BJ (cell line): ENCODE measurements around the gene GAREM2. TPM values are rescaled to one million over a fixed set of nuclear protein-coding genes. Genes with fewer than 3 reads are reported as not detected.

Source experiments
- CTCF ChIA-PET: fragments of 350-600 bp; formaldehyde crosslinking; extraction: SDS; loops from one replicate; lab custom pipeline; 2021; ENCODE audit warnings: antibody characterized with exemption, inconsistent platforms; lab: Yijun Ruan, JAX
- POLR2A ChIA-PET: fragments of 300-600 bp; sonication (Branson Sonifier 250); formaldehyde crosslinking; extraction: SDS; loops from one replicate; lab custom pipeline; 2021; ENCODE audit warnings: antibody characterized with exemption; lab: Charles Lee
- DNase-seq: peaks from one replicate; pipeline ENCODE4 v3.0.0-alpha.2; 2011; ENCODE audit warnings: low read depth
- H3K27me3 ChIP-seq: 2 replicates; pipeline ENCODE4 v1.6.0; 2011; ENCODE audit warnings: low read length; ENCODE audit not compliant: control insufficient read depth, insufficient read depth
- H3K36me3 ChIP-seq: 2 replicates; pipeline ENCODE4 v1.5.1; 2011; ENCODE audit warnings: low read length; ENCODE audit not compliant: control insufficient read depth, insufficient read depth
- H3K4me3 ChIP-seq: 2 replicates; pipeline ENCODE4 v1.5.1; 2011; ENCODE audit warnings: low read depth, mild to moderate bottlenecking, control low read depth, low read length
- polyA plus RNA-seq: library from polyadenylated mRNA; depleted of rRNA; stranded (reverse); fragments of >200 nt; gene quantifications from 2 replicates; pipeline ENCODE4 v1.2.3, GENCODE V29; 2011
- TF ChIP-seq, protein P1 (sequence below): IDR thresholded peaks from 2 replicates; pipeline ENCODE4 v1.5.1; 2011; ENCODE audit warnings: low read depth, mild to moderate bottlenecking, control low read depth, inconsistent platforms, low read length, moderate library complexity; ENCODE audit not compliant: insufficient read depth

The GAREM2 gene
- polyA plus RNA-seq, 1 experiment: 2.3 TPM

DNA sequence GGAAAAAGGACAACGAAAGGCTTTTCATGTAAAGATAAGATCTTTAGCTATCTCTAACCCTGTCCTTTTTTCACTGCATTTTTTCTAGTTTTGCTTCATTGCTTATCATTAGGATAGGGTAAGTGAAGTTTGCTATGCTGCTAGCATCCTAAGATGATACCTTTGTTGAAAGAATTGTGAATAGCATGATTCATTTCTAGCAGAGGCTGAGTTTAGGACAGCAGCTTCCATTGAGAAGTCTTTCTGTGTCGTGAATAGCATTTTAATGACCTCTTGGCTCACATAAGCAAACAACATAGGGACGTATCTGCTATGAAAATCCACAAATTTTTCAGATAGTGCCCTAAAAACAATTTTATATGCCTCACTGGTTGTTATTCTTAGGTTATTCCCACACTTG, 36.4 kb upstream of the GAREM2 start:
- peaks cover 3% of the 10 kb centered on the region; the same call in 1 of the 2 replicates for H3K36me3 ChIP-seq
- no peaks in the 10 kb centered on the region for H3K27me3 ChIP-seq
- CTCF ChIA-PET: interaction anchor here (0.8 to 1.3 kb wide), 3 partner anchors 9 to 157 kb away, joined by 3 to 5 read pairs (median 3); no protein-coding TSS in a partner anchor
- POLR2A ChIA-PET: interaction anchor here (0.7 kb wide), 1 partner anchor 14 kb away, joined by 3 read pairs; no protein-coding TSS in a partner anchor
- H3K4me3 ChIP-seq: no peak overlapping the region
- no peak for DNase-seq
- TF ChIP-seq, protein P1, sequence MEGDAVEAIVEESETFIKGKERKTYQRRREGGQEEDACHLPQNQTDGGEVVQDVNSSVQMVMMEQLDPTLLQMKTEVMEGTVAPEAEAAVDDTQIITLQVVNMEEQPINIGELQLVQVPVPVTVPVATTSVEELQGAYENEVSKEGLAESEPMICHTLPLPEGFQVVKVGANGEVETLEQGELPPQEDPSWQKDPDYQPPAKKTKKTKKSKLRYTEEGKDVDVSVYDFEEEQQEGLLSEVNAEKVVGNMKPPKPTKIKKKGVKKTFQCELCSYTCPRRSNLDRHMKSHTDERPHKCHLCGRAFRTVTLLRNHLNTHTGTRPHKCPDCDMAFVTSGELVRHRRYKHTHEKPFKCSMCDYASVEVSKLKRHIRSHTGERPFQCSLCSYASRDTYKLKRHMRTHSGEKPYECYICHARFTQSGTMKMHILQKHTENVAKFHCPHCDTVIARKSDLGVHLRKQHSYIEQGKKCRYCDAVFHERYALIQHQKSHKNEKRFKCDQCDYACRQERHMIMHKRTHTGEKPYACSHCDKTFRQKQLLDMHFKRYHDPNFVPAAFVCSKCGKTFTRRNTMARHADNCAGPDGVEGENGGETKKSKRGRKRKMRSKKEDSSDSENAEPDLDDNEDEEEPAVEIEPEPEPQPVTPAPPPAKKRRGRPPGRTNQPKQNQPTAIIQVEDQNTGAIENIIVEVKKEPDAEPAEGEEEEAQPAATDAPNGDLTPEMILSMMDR: no peak

DNA sequence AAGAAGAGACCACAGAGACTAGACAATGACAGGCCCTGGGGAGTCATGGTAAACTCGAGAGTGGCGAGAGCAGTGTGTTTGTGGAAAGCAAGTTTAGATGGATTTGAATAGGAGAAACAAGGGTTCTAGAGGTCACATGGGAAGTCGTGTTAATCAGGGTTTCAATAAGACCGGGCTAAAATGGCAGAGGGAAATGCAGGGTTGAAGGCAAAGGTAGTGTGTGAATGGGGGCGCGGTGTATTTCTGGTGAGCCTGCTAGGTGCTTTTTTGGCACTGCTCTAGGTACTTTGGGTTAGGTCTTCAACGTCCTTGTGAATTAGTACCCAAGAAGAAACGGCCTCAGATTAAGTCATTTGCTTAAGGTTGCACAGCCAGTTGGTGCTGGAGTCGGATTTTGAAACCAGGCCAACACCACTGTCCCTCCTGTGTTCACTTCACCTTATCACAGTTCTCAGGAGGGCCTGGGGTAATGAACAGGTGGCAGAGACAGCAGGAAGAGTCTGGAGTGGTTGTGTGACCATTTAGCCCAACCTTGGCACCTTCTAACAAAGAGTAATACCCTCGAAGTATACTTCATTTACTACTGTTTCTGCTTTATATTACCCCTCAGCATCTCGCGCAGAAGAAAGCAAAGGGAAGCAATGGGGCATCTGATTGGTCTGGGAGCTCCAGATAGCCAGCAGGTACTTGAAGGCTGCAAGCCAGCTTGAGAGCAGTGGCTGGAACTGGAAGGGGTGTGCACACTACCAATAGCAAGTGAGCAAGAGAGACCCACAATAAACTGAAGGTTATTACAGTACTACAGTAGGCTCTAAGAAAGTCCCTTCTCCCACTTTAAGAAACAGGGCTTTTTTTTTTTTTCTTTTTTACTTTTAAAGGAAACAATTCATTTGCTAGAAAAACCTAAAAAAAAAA, 33.4 kb upstream of the GAREM2 start:
- H3K27me3 ChIP-seq: no peaks in the 10 kb centered on the region
- no peak for DNase-seq
- H3K36me3 ChIP-seq: peaks cover 2% of the 10 kb centered on the region; the same call in 1 of the 2 replicates
- H3K4me3 ChIP-seq: no peak overlapping the region
- ChIA-PET POLR2A (no interaction called here), CTCF (interaction anchor here (0.7 kb wide), 1 partner anchor 1215 kb away, joined by 4 read pairs; no protein-coding TSS in a partner anchor)
- TF ChIP-seq, protein P1: no peak

DNA sequence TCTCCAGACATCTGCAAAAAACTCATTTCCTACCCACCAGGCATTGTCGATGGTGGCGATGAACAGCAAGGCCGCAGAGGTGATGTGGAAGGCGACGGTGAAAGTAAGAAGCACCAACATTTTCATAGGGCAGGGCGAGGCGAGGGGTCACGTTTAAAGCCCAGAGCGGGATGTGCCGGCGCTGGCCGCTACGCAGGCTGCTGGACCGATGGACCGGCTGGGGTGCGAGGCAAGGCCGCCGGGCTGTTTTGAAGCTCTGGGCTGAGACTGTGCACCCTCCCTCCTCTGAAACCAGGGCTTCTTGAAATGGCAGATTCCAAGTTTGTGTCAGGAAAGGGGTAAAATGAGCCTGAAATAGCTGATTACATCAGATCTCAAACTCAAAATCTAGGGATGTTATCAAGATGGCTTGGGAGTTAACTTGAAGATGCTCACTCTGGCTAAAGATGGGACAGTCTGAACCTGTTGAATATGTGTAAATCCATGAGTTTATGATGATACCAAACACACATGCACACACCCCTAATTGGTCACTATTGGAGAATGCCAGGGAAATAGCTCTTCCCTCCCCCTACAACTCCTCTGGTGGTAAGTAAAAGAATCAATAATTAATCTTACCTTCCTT, 31.6 kb upstream of the GAREM2 start:
- ChIA-PET CTCF (interaction anchor here (0.8 to 1.9 kb wide), 3 partner anchors 150 to 190 kb away, joined by 3 to 7 read pairs (median 4); no protein-coding TSS in a partner anchor), POLR2A (no interaction called here)
- no peak for DNase-seq

DNA sequence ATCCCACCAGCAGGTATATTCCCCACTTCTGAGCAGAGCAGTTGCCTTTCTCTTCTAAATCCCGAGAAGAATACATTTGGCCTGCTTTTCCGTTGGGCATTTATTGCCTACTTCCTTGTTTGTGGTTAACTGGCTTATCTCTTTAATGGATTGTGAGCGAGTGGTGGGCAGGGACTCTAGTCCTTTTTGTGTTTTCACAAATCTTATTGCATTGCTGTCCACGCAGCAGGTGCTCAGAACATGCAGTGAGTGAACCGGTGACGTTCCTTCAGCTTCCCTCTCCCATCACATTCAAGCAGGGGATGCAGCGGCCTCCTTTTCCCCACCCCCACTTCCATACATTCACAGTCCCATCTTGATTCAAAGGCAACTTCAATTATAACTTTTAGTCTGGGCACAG, 28.9 kb upstream of the GAREM2 start:
- ChIA-PET CTCF (interaction anchor here (0.7 to 4.5 kb wide), 11 partner anchors 11 to 196 kb away, joined by 3 to 25 read pairs (median 5); no protein-coding TSS in a partner anchor), POLR2A (no interaction called here)
- DNase-seq: no peak
- H3K27me3 ChIP-seq: no peaks in the 10 kb centered on the region
- no peaks in the 10 kb centered on the region for H3K36me3 ChIP-seq
- TF ChIP-seq, protein P1: no peak
- no peak overlapping the region for H3K4me3 ChIP-seq

More for the DNA sequence above, 31.6 kb upstream of the GAREM2 start:
- Histone ChIP-seq H3K27me3 (no peaks in the 10 kb centered on the region), H3K36me3 (no peaks in the 10 kb centered on the region), H3K4me3 (no peak overlapping the region)
- TF ChIP-seq, protein P1: no peak
